HG02840 (cell line): ENCODE results near the gene PNPLA7.
A peak's percentile ranks its signal among the peaks of the same experiment; 100 is the strongest.
"Not testable (repeated sequence)": the region's sequence is repeated elsewhere in the genome, so short reads cannot be mapped to it uniquely, and the experiment has no call there.

Experiments
- ATAC-seq: cut with Tn5 transposase; IDR thresholded peaks from one replicate; pipeline ENCODE4 v1.9.1; 2021; ENCODE audit warnings: mild to moderate bottlenecking, moderate library complexity, moderate number of reproducible peaks; ENCODE audit not compliant: unreplicated experiment, low FRiP score

Gene PNPLA7

GRCh38 chr9:137426018-137426681 lies 124.1 kb downstream of the PNPLA7 start:
- no peak for ATAC-seq

GRCh38 chr9:137423514-137424291 lies 126.5 kb downstream of the PNPLA7 start:
- no peak for ATAC-seq

GRCh38 chr9:137422604-137423513 lies 127.3 kb downstream of the PNPLA7 start, which contains the start of the genes EXD3 and NOXA1:
Gene EXD3, minus strand, starts transcription at chr9:137423162. Its CDS starts 27,805 bp downstream, at chr9:137395357.
Gene NOXA1, plus strand, starts transcription at chr9:137423393. Its CDS starts 137 bp downstream, at chr9:137423530.
- ATAC-seq, result peak; percentile 77

- ATAC-seq, result no peak
These were observed 128.2 kb downstream of the PNPLA7 start for GRCh38 chr9:137421838-137422603.

- no peak for ATAC-seq
These were observed 132.8 kb downstream of the PNPLA7 start for GRCh38 chr9:137417161-137418021.

- no peak for ATAC-seq
These were observed 133.5 kb downstream of the PNPLA7 start for GRCh38 chr9:137416563-137417151.

GRCh38 chr9:137416006-137416562 lies 134.1 kb downstream of the PNPLA7 start:
- no peak for ATAC-seq

GRCh38 chr9:137415451-137415850 lies 134.8 kb downstream of the PNPLA7 start:
- ATAC-seq, result no peak

GRCh38 chr9:137412431-137412830 lies 137.8 kb downstream of the PNPLA7 start:
- no peak for ATAC-seq

- no peak for ATAC-seq
These were observed 138.4 kb downstream of the PNPLA7 start for GRCh38 chr9:137411645-137412380.

- ATAC-seq, result no peak
These were observed 138.9 kb downstream of the PNPLA7 start for GRCh38 chr9:137411260-137411644.

- ATAC-seq, result no peak
These were observed 139.3 kb downstream of the PNPLA7 start for GRCh38 chr9:137410891-137411249.

GRCh38 chr9:137410236-137410890 lies 139.8 kb downstream of the PNPLA7 start:
- not testable (repeated sequence) for ATAC-seq
